Activated T-cell treated with anti-CD3 and anti-CD28 coated beads for 4 hours (primary cell): ENCODE data around the gene BDH2.
A peak's percentile ranks its signal among the peaks of the same experiment; 100 is the strongest.

Experiments
- DNase-seq: peaks from one replicate; pipeline ENCODE4 v3.0.0-alpha.2; 2020

BDH2 gene

GRCh38 chr4:103099691-103100392, at the start of gene BDH2:
BDH2 (minus strand) TSS chr4:103099834; CDS start chr4:103096254, 3,580 bp downstream.
- DNase-seq, result peak; percentile 27

DNA sequence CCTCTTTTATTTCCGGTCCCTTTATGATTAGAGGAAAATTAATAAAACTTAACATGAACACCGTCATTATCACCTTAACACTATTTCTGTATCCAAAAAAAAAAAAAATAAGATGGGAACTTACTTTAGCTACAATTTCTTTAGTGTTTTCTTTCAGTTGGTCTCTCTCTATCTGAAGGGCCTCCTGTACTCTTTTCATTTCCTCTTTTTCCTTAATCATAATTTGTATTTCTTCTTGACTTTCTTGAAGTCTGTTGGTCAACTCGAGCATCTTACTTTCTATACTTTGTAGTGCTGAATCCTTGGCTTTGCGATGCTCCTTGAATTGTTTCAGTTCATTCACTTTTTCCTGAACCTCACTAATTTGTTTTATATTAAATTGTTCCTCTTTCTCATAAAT, 45.3 kb upstream of the BDH2 start:
- no peak for DNase-seq

DNA sequence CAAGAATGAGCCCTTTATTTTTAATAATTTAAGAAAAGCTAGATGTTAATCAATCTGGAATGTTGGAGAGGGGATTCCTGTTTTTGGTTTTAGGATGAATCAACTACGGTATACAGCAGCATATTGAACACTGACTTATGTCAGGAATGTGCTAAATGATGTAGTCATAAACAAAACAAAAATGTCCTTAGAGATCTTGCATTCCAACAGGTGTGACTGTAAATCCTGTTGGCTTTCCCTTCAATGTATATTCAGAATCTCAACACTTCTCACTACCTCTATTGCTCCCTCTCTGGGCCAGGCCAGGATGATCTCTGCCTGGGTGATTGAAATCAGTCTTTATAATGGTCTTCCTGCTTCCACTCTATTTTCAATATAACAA, 37.8 kb upstream of the BDH2 start:
- no peak for DNase-seq

GRCh38 chr4:103136671-103137445, 37.2 kb upstream of the BDH2 start:
- DNase-seq, result no peak

- no peak for DNase-seq
These were observed 29.5 kb upstream of the BDH2 start for GRCh38 chr4:103129174-103129573.

DNA sequence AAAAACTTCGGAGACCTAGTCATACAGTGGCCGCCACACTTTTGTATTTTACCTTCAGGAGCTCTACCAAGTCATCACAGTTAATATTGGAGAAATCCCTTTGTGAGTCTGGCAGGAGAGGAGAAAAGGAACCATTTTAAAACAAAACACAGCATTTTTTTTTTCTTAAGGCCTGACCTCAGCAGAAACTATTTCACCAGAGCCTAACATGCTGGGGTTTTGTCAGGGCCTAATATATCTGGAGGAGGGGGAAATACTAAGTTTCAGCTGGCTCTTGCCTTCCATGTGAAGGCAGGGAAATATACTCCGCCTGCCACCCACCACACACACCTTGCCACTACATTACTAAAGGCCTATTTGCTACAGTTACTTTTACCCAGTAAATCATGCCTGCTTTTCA, 26.5 kb upstream of the BDH2 start:
- DNase-seq, result no peak

GRCh38 chr4:103123114-103123513, 23.5 kb upstream of the BDH2 start:
- DNase-seq, result no peak

DNA sequence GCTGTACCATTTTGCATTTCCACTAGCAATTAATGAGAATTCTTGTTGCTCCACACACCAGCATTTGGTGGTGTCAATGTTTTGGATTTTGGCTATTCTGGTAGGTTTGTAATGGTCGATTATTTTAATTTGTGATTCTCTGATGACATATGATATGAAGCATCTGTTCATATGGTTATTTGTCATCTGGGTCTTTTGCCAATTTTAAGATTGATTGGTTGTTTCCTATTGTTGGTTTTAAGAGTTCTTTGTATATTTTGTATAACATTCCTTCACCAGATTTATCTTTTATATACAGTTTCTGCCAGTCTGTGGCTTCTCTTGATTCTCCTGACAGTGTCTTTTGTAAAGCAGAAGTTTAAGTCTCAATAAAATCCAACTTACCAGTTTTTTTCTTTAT, 18.5 kb upstream of the BDH2 start:
- no peak for DNase-seq

DNA sequence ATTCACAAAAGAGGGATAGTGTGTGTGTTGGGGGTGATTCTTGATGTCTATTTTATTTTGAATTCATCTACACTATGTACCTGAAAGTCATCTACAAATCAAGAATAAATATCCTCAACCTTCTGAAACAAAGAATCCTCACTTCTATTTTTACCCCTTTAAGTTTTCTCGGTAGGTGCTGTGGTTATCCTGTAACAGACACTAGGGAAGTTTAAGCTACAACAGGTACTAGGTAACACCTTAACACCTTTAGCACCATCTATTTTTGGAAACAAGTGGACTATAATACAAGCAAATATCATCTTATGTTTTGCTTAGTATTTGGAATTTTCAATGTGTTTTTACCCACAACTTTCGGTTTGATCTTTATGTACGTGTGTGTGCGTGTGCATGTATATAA, 12.0 kb upstream of the BDH2 start:
- no peak for DNase-seq

DNA sequence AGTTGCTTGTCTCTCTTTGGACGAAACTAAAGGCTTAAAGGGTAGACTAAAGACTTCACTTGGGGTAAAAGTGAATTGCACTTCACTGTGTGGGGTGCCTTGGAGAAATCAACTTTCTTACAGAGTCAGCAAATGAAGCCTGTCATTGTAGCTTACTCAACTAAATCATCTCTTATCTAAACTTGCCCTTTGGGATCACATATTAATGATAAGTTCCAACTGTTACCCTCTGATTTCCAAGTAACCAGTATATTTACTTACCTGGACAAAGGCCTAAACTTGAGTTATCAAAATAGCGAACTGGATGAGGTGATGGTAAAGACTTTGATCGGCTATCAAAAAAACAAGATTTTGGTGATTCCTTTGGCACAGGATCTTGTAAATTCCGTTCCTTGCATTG, 8.9 kb upstream of the BDH2 start:
- DNase-seq, result no peak

GRCh38 chr4:103105558-103106356, 6.1 kb upstream of the BDH2 start:
- DNase-seq, result no peak

- DNase-seq, result no peak
These were observed 5.3 kb upstream of the BDH2 start for GRCh38 chr4:103104886-103105285.

GRCh38 chr4:103100691-103101090, 1.1 kb upstream of the BDH2 start:
- no peak for DNase-seq

- DNase-seq, result no peak
These were observed 736 bp downstream of the BDH2 start for GRCh38 chr4:103098756-103099440.

DNA sequence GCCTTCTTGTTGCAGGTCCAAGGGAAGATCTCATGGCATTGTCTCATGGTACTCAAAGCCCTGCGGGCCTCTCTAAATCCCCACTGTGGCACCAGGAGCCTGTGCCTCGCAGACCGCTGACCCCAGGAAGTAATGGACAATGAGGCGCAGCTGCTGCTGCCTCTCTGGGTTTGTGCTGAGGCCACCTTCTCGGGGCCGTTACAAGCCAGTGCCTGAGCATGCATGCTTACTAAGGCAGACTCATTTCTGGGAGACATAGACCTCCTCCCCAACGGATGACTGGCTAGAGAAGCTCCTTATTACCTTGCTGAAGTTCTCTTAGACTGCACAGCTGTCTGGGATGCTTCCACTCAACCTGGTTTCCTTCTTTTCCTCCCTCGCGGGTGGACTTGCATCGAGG, 1.3 kb downstream of the BDH2 start:
- no peak for DNase-seq

GRCh38 chr4:103097112-103097511, 2.5 kb downstream of the BDH2 start:
- DNase-seq, result no peak

GRCh38 chr4:103095080-103095479, 4.6 kb downstream of the BDH2 start:
- DNase-seq, result no peak

- no peak for DNase-seq
These were observed 7.4 kb downstream of the BDH2 start for GRCh38 chr4:103092245-103092644.

DNA sequence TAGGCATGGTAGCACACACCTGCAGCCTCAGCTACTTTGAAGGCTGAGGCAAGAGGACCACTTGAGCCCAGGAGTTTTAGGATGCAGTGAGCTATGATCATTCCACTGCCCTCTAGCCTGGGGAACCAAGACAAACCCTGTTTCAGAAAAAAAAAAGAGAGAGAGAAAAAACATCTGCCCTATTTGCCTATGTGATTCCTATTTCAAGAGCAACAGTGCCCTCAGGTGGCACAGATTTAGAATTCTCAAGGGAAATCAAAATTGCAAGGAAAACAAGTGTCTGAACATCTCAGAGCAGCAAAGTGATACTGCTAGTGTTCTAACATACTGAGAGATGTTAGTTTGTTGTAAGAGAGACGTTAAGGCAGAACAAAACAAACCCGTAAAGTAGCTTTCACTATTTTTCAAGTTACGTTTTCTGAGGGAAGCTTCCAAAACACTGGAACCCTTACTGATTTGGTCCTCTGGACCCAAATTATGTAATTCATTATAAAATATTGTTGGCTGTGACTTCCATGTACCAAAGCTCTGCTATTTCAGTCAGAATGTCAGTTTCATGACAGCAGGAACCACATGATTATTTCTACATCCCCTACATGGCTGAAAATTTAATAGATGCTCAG, 7.9 kb downstream of the BDH2 start:
- DNase-seq, result no peak

DNA sequence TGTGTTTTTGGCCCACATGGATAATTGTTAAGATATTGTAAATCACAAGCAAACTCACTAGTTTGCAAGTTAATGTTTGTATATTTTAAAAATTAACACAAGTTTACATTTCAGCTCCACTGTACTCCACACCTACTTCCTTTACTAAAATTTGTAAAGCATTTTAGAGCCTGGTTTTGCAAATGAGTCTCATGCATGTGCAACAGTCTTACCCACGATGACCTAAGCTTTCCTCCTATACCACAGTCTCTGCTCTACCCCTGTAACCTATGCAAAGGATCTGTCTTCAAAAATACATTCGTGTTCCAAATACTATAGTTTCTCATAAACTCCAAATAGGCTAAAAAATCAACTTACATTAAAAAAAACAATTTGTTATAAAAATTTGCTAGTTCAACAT, 10.2 kb downstream of the BDH2 start:
- DNase-seq, result no peak

GRCh38 chr4:103086551-103086950, 13.1 kb downstream of the BDH2 start:
- DNase-seq, result no peak

DNA sequence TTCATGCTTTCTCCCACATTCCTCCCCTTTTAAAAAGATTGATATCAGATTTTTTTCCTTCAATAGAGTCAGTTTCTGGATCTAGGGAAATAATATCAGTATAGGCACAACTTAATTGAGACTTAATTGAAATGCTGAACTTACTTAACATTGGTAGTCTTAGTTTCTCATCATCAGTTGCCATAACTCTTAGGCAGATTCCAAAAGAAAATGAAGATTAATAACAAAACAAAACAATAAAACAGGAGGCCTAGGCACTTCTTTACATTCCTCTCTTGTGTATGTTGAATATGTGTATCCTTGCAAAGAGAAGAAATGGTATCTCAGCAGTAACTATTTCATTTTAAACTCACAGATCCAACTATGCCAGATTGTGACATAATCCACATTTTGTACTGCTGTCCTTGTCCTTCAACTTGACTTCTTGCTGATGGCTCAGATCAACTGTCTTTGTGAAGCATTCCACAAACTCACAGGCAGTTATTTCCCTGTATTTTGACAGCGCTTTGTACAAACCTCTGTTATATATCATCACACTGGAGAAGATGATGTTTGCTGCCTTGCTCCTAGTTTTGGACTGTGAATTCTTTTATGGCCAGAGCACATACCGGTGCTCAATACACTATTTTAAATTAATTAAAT, 14.0 kb downstream of the BDH2 start:
- DNase-seq, result no peak
